Keratinocyte (primary cell): ENCODE measurements around the gene HNRNPH1.

Experiments
- EZH2 ChIP-seq: IDR thresholded peaks from one replicate; pipeline ENCODE4 v1.6.1; 2012; ENCODE audit warnings: inconsistent platforms, mild to moderate bottlenecking, low read length, moderate library complexity
- TF ChIP-seq, protein P1 (sequence below), 3 experiments: IDR thresholded peaks in 1 of 3; conservative IDR thresholded peaks in 1 of 3; optimal IDR thresholded peaks in 1 of 3; 2 replicates in 2 of 3; 3 replicates in 1 of 3; pipeline versions ENCODE3 to v1.5.1; 2011; ENCODE audit warnings: low read length in 3 of 3, mild to moderate bottlenecking in 3 of 3, moderate library complexity in 2 of 3, control low read depth in 1 of 3, inconsistent platforms in 1 of 3; ENCODE audit not compliant: insufficient read depth in 2 of 3; ENCODE audit errors: extremely low read depth in 1 of 3

DNA sequence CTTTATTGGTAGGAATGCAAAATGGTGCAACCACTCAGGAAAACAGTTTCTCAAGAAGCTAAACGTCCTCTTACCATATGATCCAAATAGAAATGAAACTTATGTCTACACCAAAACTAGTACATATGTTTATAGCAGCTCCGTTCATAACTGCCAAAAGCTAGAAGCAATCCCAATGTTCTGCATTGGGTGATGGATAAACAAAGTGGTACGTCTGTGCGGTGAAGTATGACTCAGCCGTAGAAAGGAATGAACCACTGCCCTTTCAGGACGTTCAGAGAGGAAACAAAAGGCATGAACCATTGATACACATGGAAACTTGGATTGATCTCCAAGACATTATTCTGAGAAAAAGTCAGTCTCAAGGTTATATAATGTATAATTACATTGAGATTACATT lies 27.6 kb downstream of the HNRNPH1 start:
- TF ChIP-seq, protein P1, sequence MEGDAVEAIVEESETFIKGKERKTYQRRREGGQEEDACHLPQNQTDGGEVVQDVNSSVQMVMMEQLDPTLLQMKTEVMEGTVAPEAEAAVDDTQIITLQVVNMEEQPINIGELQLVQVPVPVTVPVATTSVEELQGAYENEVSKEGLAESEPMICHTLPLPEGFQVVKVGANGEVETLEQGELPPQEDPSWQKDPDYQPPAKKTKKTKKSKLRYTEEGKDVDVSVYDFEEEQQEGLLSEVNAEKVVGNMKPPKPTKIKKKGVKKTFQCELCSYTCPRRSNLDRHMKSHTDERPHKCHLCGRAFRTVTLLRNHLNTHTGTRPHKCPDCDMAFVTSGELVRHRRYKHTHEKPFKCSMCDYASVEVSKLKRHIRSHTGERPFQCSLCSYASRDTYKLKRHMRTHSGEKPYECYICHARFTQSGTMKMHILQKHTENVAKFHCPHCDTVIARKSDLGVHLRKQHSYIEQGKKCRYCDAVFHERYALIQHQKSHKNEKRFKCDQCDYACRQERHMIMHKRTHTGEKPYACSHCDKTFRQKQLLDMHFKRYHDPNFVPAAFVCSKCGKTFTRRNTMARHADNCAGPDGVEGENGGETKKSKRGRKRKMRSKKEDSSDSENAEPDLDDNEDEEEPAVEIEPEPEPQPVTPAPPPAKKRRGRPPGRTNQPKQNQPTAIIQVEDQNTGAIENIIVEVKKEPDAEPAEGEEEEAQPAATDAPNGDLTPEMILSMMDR (optimal IDR thresholded peaks at IDR 0.05 in 1 of 3, IDR thresholded peaks at IDR 0.05 in 1 of 3, conservative IDR thresholded peaks at IDR 0.05 in 1 of 3; ENCODE audit: extremely low read depth in 1 of 3, insufficient read depth in 2 of 3, low read length in 3 of 3) = no peak
- no peak for TF ChIP-seq EZH2
